C1 segment of cervical spinal cord (tissue), 14 donors: ENCODE data around the gene CTNNA2.

Experiments used
- DNase-seq, 14 donors: peaks; one replicate each; lab custom pipeline; 2025; lab: John Stamatoyannopoulos, UW

The CTNNA2 gene

GRCh38 chr2:79916285-79916684, 403.4 kb downstream of the CTNNA2 start:
- DNase-seq = no peak

DNA sequence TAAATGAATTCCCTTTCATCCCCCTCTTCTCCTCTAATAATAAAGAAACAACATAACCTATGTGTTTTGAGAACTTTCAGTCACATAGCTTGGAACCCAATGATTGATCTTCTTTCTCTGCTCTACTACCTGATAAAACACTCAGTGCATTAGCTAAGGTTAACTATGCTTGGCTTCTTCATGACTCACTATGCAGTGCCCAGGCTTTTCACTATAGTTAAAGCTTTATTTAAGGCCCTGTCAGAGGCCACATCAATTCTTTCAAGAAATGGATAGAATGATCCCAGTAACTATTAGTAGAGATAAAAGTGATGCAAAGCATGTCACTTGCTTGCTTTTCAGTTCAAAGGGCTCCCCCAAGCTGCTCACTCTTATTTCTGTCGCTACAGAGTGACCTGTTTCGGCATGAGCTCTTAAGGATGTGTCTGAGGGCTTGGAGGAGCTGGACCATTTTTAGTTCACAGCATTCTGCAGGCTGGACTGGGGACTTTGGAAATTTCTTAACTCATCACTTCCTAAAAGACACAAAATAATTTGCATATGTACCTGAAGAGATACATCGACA, 407.7 kb downstream of the CTNNA2 start:
- no peak for DNase-seq

GRCh38 chr2:79929624-79930023, 416.8 kb downstream of the CTNNA2 start:
- no peak for DNase-seq

DNA sequence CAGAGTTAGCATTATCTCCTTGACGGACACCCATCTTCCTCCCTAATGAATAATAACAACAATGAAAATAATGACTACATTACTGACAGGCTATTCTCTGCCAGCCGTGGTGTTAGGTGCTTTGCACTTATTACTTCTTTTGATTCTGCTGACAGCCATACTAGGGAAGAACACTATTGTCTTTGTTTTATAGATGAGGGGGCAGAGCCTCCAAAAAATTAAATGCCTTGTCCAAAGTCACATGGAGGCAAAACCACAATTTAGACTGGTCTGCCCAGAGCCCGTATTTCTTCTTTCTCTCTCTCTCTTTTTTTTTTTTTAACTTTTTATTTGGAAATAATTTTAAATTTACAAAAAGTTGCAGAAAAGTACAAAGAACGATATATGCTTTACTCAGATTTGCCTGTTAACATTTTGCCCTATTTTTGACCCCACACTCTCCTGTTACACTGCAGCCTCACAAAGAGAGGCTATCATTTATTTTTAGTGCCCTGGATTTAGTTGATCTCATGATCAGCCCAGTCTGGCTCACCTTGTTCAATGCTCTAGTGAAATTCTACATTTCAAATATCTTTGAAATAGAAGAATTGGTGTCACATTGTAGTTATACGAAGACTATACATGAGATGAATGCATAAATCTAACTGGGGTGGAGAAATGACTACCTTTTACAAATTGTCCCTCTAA, 422.3 kb downstream of the CTNNA2 start:
- DNase-seq = no peak

DNA sequence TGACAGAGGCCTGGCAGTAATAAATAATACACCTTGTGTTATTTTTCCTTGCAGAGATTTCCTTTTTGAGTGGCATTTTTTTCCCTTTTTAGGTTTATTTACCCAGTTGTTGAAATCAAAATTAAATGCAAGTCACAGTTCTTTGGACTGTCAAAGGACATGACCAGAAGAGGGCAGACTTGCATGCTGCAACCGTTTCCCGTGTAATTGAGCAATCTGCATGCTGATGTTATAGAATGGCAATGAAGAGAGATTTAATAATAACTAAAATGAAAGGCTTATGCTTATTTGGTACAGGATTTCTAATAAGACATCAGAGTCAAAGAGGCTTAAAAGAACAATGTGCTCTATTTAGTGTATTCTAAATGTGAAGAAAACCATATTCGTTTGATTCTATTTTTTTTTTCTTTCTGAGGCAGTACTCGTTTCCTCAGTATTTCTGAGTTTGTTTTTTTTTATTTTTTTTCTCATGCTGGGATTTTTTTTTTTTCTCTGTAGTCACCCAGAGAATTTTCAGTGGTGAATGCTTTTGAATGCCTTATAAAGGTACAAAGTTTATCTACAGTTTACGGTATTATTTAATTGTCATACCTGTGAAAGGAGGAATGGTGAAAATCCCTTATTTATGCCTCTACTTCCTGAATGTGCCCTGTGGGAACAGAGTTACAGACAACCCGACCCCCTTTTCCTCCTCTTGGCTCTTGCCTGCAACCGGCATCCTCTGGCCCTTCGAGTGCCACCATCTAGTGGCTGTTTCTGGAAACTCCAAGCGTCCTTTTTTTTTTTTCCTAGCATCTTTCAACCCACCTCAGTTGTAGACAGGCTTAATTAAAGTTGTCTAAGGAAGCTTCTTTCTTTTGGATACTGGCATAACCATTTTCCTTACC, 423.2 kb downstream of the CTNNA2 start:
- peak in 9 of 14 donors; percentile 4 to 42 (median 15) for DNase-seq

DNA sequence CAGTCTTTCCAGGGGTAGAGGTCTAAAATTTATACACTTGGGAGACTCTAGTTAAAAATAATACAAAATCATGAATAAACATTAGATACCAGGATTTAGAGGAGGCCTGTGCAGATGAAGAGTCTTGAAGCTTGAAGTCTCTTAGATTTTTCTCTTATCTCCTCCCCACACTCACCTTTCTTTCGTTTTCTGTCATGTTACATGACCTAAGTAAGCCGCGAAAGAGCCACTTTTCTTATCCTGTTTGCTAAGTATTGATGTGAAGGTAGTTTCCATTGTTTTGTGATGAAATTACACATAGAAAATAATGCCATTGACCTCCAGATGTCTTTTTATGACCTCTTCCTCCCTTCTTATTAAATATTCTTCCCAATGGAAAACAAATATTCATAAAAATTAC, 423.9 kb downstream of the CTNNA2 start:
- no peak for DNase-seq

DNA sequence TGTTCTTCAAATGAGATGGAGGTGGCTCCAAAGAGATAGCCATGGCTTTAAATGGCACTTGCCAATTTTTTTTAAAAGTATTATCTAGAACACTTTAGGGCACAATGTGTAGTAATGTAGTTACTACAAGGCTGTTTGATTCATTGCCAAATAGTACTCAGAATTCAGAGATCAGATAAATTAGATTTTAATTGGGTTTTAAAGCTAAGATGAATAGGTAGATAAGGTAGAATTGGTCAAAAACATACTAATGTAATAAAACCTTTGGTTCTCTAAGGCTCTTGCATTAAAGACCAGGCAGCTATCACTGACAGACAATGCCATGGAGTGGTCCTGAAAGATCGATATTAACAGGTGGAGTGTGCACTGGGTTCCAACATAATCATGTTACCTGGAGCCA, 425.8 kb downstream of the CTNNA2 start:
- no peak for DNase-seq

- DNase-seq = no peak
These were observed 427.5 kb downstream of the CTNNA2 start for GRCh38 chr2:79940364-79940763.

- no peak for DNase-seq
These were observed 428.3 kb downstream of the CTNNA2 start for GRCh38 chr2:79941179-79941578.

DNA sequence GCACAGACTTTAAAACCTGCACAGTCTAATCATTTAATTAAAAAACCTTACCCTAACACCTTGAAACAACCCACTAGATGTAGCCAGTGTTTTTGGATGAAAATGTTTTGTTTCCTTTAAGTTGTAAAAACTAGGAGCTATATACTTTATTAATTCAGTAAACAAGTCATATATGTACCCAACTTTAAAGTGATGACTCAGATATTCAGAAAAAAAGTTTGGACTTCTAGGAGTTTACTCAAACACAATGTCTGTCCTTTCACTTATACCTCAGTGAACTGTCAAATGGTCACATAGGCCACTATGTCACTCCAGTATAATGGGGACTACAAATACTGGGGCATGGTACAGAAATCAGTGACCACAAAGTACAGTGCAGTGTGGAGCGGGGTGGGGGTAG, 431.4 kb downstream of the CTNNA2 start:
- DNase-seq = no peak

GRCh38 chr2:79945653-79946445, 433.0 kb downstream of the CTNNA2 start:
- DNase-seq = no peak

DNA sequence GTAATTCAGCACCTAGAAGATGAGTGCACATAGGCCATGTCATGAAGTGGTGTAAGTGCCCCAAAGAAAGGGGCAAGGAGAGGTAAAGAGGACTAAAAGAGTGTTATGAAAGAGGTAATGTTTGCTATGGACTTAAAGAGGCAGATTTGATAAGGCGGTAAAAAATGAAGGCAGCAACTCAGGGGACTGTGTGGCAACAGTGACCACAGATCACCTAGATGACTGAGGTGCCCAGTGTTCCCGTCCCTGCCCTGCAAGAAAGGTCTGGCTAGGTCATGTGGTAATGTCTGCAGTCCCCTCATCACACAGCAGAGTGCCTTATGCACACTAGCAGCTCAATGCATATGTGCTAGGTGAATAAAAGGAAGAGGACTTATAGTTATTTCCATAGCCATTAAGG, 434.9 kb downstream of the CTNNA2 start:
- DNase-seq = no peak

- DNase-seq = no peak
These were observed 437.7 kb downstream of the CTNNA2 start for GRCh38 chr2:79950526-79950925.

DNA sequence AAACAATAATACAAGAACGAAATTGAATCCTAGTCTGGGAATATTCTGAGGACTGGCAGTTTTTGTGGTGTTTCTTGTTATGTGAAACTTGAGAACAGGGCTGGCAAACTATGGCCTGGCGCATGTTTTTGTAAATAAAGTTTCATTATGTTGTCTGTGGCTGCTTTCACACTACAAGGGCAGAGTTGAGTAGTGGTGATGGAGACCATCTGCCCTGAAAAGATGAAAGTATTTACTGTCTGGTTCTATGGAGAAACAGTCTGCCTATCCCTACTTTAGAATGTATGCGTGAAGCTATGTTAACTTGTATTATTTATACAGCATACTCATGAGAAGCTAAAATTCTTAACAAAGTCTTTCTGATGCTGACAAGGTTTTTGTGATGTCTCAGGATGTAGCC, 439.8 kb downstream of the CTNNA2 start:
- no peak for DNase-seq

DNA sequence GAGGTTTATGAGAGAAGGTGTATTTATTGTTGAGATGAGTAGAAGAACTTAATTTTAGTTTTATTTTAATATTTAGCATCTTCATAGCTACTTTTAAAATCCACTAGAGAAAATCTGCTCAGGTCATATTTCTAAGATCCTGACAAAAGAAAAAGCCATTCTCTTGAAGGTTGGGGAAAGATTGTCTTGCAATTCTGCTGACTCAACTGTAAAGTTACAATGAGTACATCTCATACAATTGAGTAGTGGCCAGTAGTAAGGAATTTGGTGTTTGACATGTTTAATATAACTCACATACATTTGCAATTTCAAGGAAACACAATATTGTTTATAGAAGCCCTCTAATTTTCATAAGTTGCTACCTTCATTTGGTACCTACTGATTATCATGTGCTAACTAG, 447.2 kb downstream of the CTNNA2 start:
- no peak for DNase-seq

GRCh38 chr2:79960519-79960918, 447.7 kb downstream of the CTNNA2 start:
- no peak for DNase-seq

GRCh38 chr2:79964966-79965365, 452.1 kb downstream of the CTNNA2 start:
- no peak for DNase-seq

GRCh38 chr2:79966369-79966768, 453.5 kb downstream of the CTNNA2 start:
- no peak for DNase-seq

DNA sequence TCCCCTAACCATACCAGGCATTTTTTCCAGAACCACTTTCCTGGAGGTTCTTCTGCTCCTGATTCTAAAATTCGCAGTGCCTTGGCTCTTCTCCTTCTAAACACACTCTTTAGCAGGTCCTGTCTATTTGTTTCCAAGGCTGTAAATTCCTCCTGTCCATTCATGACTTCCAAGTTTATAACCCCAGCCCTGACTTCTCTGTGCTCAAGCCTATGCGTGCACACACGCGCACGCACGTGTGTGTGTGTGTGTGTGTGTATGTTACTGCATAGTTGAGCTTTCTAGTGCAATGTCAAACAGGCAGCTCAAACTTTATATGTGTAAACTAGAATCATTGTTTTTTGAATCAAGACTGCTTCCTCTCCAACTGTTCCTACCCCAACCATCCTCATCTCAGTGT, 454.0 kb downstream of the CTNNA2 start:
- DNase-seq = no peak

GRCh38 chr2:79971807-79972206, 459.0 kb downstream of the CTNNA2 start:
- no peak for DNase-seq

DNA sequence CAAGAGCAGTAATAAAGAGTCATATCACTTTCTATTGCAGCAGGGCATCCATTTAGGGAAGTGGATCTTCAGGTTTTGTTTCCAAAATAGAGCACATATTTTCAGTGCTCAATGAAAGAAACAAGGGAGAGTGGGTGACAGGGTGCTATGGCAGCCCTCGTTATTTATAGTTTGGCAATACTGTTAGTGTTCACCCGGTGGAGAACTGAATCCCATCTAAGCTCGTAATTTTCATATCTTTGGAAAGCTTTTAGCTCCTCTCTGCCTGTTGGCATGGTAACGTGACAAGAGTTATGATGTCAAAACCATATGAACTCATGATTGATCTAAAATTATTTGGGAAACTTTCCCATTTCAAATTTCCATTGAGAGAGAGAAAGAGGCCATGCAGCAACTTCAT, 459.8 kb downstream of the CTNNA2 start:
- no peak for DNase-seq
